PC-3 (cell line): ENCODE results near the gene LTA4H.

Experiments used
- CTCF ChIP-seq: fragments of 300-600 bp; sonication (generic); conservative IDR thresholded peaks from 2 replicates; pipeline ENCODE4 v1.5.1; 2017; ENCODE audit warnings: antibody characterized with exemption, low read depth, mild to moderate bottlenecking, low read length
- EZH2 ChIP-seq: fragments of 300-600 bp; sonication (generic); IDR thresholded peaks from one replicate; pipeline ENCODE4 v1.6.1; 2017; ENCODE audit warnings: antibody characterized with exemption, mild to moderate bottlenecking, low read length; ENCODE audit not compliant: unreplicated experiment

DNA sequence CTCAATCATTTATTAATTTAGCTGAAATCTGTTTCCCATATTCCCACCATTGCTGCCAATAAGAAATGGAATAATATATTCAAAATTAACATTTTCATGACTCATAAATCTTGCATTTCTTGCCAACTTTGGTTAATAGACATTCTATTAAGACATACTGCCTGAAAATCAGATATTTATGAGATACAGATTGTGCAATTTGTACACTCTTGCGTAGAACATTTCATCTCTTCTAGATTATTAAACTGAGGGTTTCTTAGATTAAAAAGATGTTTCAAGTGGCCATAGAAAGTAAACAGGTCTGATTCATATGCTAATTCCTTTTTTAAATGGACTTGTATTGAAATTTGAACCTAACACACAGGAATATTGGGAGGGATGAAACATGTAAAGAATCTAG is 9.1 kb downstream of the LTA4H start:
- TF ChIP-seq CTCF (no peak), EZH2 (no peak)
